SK-N-SH (cell line): ENCODE measurements around the gene GPR85. TPM values are rescaled to one million over a fixed set of nuclear protein-coding genes. Genes with fewer than 3 reads are reported as not detected.

Experiments
- CTCF ChIA-PET: fragments of 300-600, 350-600 bp; formaldehyde crosslinking; extraction: SDS; loops from one replicate; lab custom pipeline; 2021; lab: Yijun Ruan, JAX
- POLR2A ChIA-PET: fragments of 350-600 bp; sonication (Branson Sonifier 250); formaldehyde crosslinking; extraction: SDS; loops from one replicate; lab custom pipeline; 2020; ENCODE audit warnings: antibody characterized with exemption, inconsistent platforms; lab: Yijun Ruan, JAX
- DNase-seq: peaks from one replicate; pipeline ENCODE4 v3.0.0; 2012
- H2AFZ ChIP-seq: fragments of 200-600 bp; sonication (generic); 2 replicates; pipeline ENCODE4 v1.8.1; 2016; ENCODE audit warnings: antibody characterized with exemption, mild to moderate bottlenecking, low read depth
- H3F3A ChIP-seq: fragments of 200-600 bp; sonication (generic); replicated peaks from 2 replicates; pipeline ENCODE3; 2016; ENCODE audit warnings: antibody characterized with exemption, mild to moderate bottlenecking; ENCODE audit not compliant: insufficient read depth
- H3K27ac ChIP-seq, 2 experiments: fragments of 200-500 bp in 1 of 2; fragments of 200-600 bp in 1 of 2; sonication (Bioruptor generic) in 1 of 2; sonication (generic), shearing (Covaris generic) in 1 of 2; 2 replicates each; pipeline versions ENCODE4 v1.5.1 to v1.6.1; 2014 to 2016; ENCODE audit warnings: low read depth in 2 of 2, inconsistent platforms in 1 of 2, low read length in 1 of 2, mild to moderate bottlenecking in 1 of 2, mixed read lengths in 1 of 2
- H3K27me3 ChIP-seq: fragments of 200-600 bp; sonication (generic), shearing (Covaris generic); 2 replicates; pipeline ENCODE4 v1.6.1; 2016; ENCODE audit warnings: mixed run types; ENCODE audit not compliant: insufficient read depth
- H3K36me3 ChIP-seq, 2 experiments: fragments of 200-500 bp in 1 of 2; fragments of 200-600 bp in 1 of 2; sonication (Bioruptor generic) in 1 of 2; sonication (generic) in 1 of 2; replicated peaks in 1 of 2; 2 replicates each; pipeline versions ENCODE3 to v1.5.1; 2014 to 2016; ENCODE audit warnings: low read length in 1 of 2, mild to moderate bottlenecking in 1 of 2; ENCODE audit not compliant: insufficient read depth in 2 of 2, control insufficient read depth in 1 of 2
- H3K4me1 ChIP-seq, 2 experiments: fragments of 200-500 bp in 1 of 2; fragments of 200-600 bp in 1 of 2; sonication (Bioruptor generic) in 1 of 2; sonication (generic), shearing (Covaris generic) in 1 of 2; 2 replicates each; pipeline versions ENCODE4 v1.5.1 to v1.6.1; 2014 to 2016; ENCODE audit warnings: low read depth in 1 of 2, low read length in 1 of 2, mixed run types in 1 of 2; ENCODE audit not compliant: insufficient read depth in 2 of 2, control insufficient read depth in 1 of 2
- H3K4me2 ChIP-seq: fragments of 200-600 bp; sonication (generic), shearing (Covaris generic); 2 replicates; pipeline ENCODE4 v1.6.1; 2017; ENCODE audit warnings: mixed run types
- H3K4me3 ChIP-seq, 2 experiments: fragments of 200-500 bp in 1 of 2; fragments of 200-600 bp in 1 of 2; sonication (Bioruptor generic) in 1 of 2; sonication (generic), shearing (Covaris generic) in 1 of 2; 2 replicates each; pipeline versions ENCODE4 v1.5.1 to v1.8.1; 2014 to 2016; ENCODE audit warnings: low read depth in 2 of 2, inconsistent platforms in 1 of 2, low read length in 1 of 2, mild to moderate bottlenecking in 1 of 2, mixed read lengths in 1 of 2, moderate library complexity in 1 of 2
- H3K79me2 ChIP-seq: fragments of 200-600 bp; sonication (generic); 2 replicates; pipeline ENCODE4 v1.8.1; 2017; ENCODE audit warnings: mild to moderate bottlenecking; ENCODE audit not compliant: insufficient read depth
- H3K9ac ChIP-seq: fragments of 200-600 bp; sonication (generic); 2 replicates; pipeline ENCODE4 v1.6.1; 2017; ENCODE audit warnings: mixed run types
- H3K9me2 ChIP-seq: fragments of 200-600 bp; sonication (generic); 2 replicates; pipeline ENCODE4 v1.6.1; 2017; ENCODE audit warnings: mixed run types
- H3K9me3 ChIP-seq: fragments of 200-600 bp; sonication (generic); 2 replicates; pipeline ENCODE4 v1.6.1; 2017; ENCODE audit warnings: mixed run types, mild to moderate bottlenecking, moderate library complexity
- H4K20me1 ChIP-seq: fragments of 200-600 bp; sonication (generic); 2 replicates; pipeline ENCODE4 v1.6.1; 2017; ENCODE audit warnings: mild to moderate bottlenecking, mixed run types; ENCODE audit not compliant: insufficient read depth
- CHD2 ChIP-seq: fragments of 150-350 bp; IDR thresholded peaks from 2 replicates; pipeline ENCODE4 v1.6.1; 2018; ENCODE audit warnings: low read length; ENCODE audit not compliant: partially characterized antibody
- ELF1 ChIP-seq: IDR thresholded peaks from 2 replicates; pipeline ENCODE4 v1.4.0; 2012
- EP300 ChIP-seq, 2 experiments: IDR thresholded peaks; 2 replicates each; pipeline versions ENCODE4 v1.4.0 to v1.6.1; 2012; ENCODE audit warnings: borderline replicate concordance in 1 of 2, low read depth in 1 of 2, low read length in 1 of 2
- EZH2phosphoT487 ChIP-seq: fragments of 200-600 bp; sonication (generic); IDR thresholded peaks from 2 replicates; pipeline ENCODE4 v1.6.1; 2017; ENCODE audit warnings: low read depth, mixed run types, mild to moderate bottlenecking, antibody characterized with exemption, moderate library complexity, borderline replicate concordance
- FOSL2 ChIP-seq: IDR thresholded peaks from 2 replicates; pipeline ENCODE4 v1.4.0; 2012; ENCODE audit warnings: low read depth, mild to moderate bottlenecking, moderate library complexity, borderline replicate concordance
- IRF3 ChIP-seq: fragments of 150-350 bp; IDR thresholded peaks from 2 replicates; pipeline ENCODE4 v1.6.1; 2016; ENCODE audit warnings: mild to moderate bottlenecking, low read depth, low read length
- JUND ChIP-seq: IDR thresholded peaks from 2 replicates; pipeline ENCODE4 v1.4.0; 2012
- MAX ChIP-seq: IDR thresholded peaks from 2 replicates; pipeline ENCODE4 v1.4.0; 2012; ENCODE audit warnings: low read depth
- MEF2A ChIP-seq: IDR thresholded peaks from 2 replicates; pipeline ENCODE4 v1.4.0; 2012; ENCODE audit warnings: low read depth, borderline replicate concordance
- MXI1 ChIP-seq: IDR thresholded peaks from 2 replicates; pipeline ENCODE4 v1.6.1; 2012; ENCODE audit warnings: mild to moderate bottlenecking, low read depth, low read length, improper control_type of control experiment
- NFIC ChIP-seq: IDR thresholded peaks from 2 replicates; pipeline ENCODE4 v1.4.0; 2012; ENCODE audit warnings: borderline replicate concordance
- RFX5 ChIP-seq: IDR thresholded peaks from 2 replicates; pipeline ENCODE4 v1.6.1; 2012; ENCODE audit warnings: mild to moderate bottlenecking, improper control_type of control experiment, low read length
- SIN3A ChIP-seq: IDR thresholded peaks from 2 replicates; pipeline ENCODE4 v1.6.1; 2012; ENCODE audit warnings: low read depth, mild to moderate bottlenecking, low read length, moderate library complexity, borderline replicate concordance
- TEAD4 ChIP-seq: IDR thresholded peaks from 2 replicates; pipeline ENCODE4 v1.4.0; 2012; ENCODE audit warnings: mild to moderate bottlenecking, borderline replicate concordance; ENCODE audit not compliant: insufficient read depth
- USF1 ChIP-seq: IDR thresholded peaks from 2 replicates; pipeline ENCODE4 v1.4.0; 2012; ENCODE audit warnings: low read depth, borderline replicate concordance
- USF2 ChIP-seq: fragments of 150-350 bp; IDR thresholded peaks from 2 replicates; pipeline ENCODE4 v1.6.1; 2017; ENCODE audit warnings: antibody characterized with exemption, low read length, low read depth, borderline replicate concordance
- YY1 ChIP-seq: IDR thresholded peaks from 2 replicates; pipeline ENCODE4 v1.4.0; 2012; ENCODE audit warnings: low read depth, mild to moderate bottlenecking
- ZBTB33 ChIP-seq: IDR thresholded peaks from 2 replicates; pipeline ENCODE4 v1.4.0; 2012; ENCODE audit warnings: low read depth, borderline replicate concordance
- WGBS: methylation state at CpG from one replicate; pipeline ENCODE4 v1.1.6; 2017; ENCODE audit warnings: low lambda C conversion rate; 5-methylcytosine and 5-hydroxymethylcytosine counted together
- polyA plus RNA-seq, 3 experiments: library from polyadenylated mRNA; depleted of rRNA; stranded (reverse); fragments of >200 nt; gene quantifications; 2 replicates each; pipeline ENCODE4 v1.2.3, GENCODE V29; 2012

Gene GPR85
- polyA plus RNA-seq, 1 of the 3 experiments (the other 2 are of a cell fraction), result 2.9 TPM

DNA sequence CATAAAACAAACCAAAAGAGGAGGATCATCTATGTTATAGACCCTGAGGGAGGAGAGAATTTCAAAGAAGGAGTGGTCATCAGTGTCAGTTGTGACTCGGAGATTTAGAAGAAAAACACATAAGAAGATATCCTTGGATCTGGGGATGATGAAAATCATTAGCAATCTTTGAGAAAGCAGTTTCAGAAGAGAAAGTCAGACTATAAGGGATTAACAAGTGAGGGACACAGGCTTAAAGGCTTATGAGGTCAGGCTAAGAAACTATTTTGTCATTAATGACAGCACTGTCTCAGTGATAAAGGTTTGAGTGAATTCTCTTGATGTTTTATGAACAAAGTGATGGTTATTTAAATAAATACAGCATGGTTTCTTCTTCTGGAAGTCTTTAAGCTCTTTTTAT, 6.1 kb upstream of the GPR85 start:
- H3K79me2 ChIP-seq, result no peaks in the 10 kb centered on the region
- H3K4me3 ChIP-seq, result no peak overlapping the region
- H3K4me2 ChIP-seq, result no peak overlapping the region
- no peaks in the 10 kb centered on the region for H3K9me3 ChIP-seq
- H3K27me3 ChIP-seq, result no peaks in the 10 kb centered on the region
- ChIA-PET POLR2A (no interaction called here), CTCF (interaction anchor here (1.4 kb wide), 1 partner anchor 10 kb away, joined by 6 read pairs; no protein-coding TSS in a partner anchor)
- H3K4me1 ChIP-seq, result peaks cover 0 to 5% of the 10 kb centered on the region in 2 experiments; a peak in 1 of 4 replicates
- no peak for DNase-seq
- H3F3A ChIP-seq, result peaks cover 12% of the 10 kb centered on the region
- no peak overlapping the region for H2AFZ ChIP-seq
- WGBS, result 71% methylated on average over 1 of the region's 1 CpG
- TF ChIP-seq MEF2A, result no peak
- TF ChIP-seq SIN3A, result no peak
- TF ChIP-seq YY1, result no peak
- no peak overlapping the region for H3K27ac ChIP-seq
- no peaks in the 10 kb centered on the region for H4K20me1 ChIP-seq
- no peaks in the 10 kb centered on the region for H3K36me3 ChIP-seq
- H3K9ac ChIP-seq, result no peak overlapping the region
- H3K9me2 ChIP-seq, result no peaks in the 10 kb centered on the region

GRCh38 chr7:113087071-113087998, 708 bp upstream of the GPR85 start:
- CTCF ChIA-PET, result interaction anchor here (0.7 to 1.7 kb wide), 8 partner anchors 13 to 687 kb away, joined by 3 to 9 read pairs (median 3); no protein-coding TSS in a partner anchor
- WGBS, result 3% methylated on average over 15 of the region's 15 CpGs
- TF ChIP-seq ZBTB33, result no peak
- TF ChIP-seq CHD2, result no peak
- TF ChIP-seq MEF2A, result peak; percentile 33; the same call in 1 of the 2 replicates
- TF ChIP-seq MAX, result peak; percentile 89
- peak; percentile 48; the same call in 1 of the 2 replicates for TF ChIP-seq YY1
- no peak for TF ChIP-seq EZH2phosphoT487
- peak in 1 of 2 experiments; percentile 72; a peak in 2 of 4 replicates for TF ChIP-seq EP300 (IDR thresholded peaks at IDR 0.05; ENCODE audit: borderline replicate concordance in 1 of 2, low read depth in 1 of 2, low read length in 1 of 2)
- TF ChIP-seq MXI1, result peak; percentile 92
- peak; percentile 89 for TF ChIP-seq RFX5
- TF ChIP-seq JUND, result peak; percentile 62
- no peak for TF ChIP-seq ELF1
- peak; percentile 58; the same call in 1 of the 2 replicates for TF ChIP-seq FOSL2
- peak; percentile 66 for TF ChIP-seq USF1
- no peak for TF ChIP-seq USF2
- TF ChIP-seq TEAD4, result peak; percentile 61; the same call in 1 of the 2 replicates
- no peak for TF ChIP-seq NFIC
- TF ChIP-seq IRF3, result no peak

More at GRCh38 chr7:113087071-113087998, 708 bp upstream of the GPR85 start:
- DNase-seq, result peak; percentile 84
- H3K27me3 ChIP-seq, result no peaks in the 10 kb centered on the region
- peak overlapping the region; percentile 90 for H3K9ac ChIP-seq
- H4K20me1 ChIP-seq, result no peaks in the 10 kb centered on the region
- H3K9me3 ChIP-seq, result no peaks in the 10 kb centered on the region
- peak overlapping the region; percentile 59 to 86 for H3K4me3 ChIP-seq
- H3K27ac ChIP-seq, result peak overlapping the region; percentile 95 to 96
- no peaks in the 10 kb centered on the region for H3K79me2 ChIP-seq
- peak overlapping the region; percentile 83 for H2AFZ ChIP-seq
- no peaks in the 10 kb centered on the region for H3K36me3 ChIP-seq
- no peaks in the 10 kb centered on the region for H3K9me2 ChIP-seq
- peaks cover 24% of the 10 kb centered on the region for H3F3A ChIP-seq
- H3K4me1 ChIP-seq, result peaks cover 0 to 18% of the 10 kb centered on the region in 2 experiments; a peak in 2 of 4 replicates
- H3K4me2 ChIP-seq, result peak overlapping the region; percentile 95
- POLR2A ChIA-PET, result interaction anchor here (1.2 kb wide), 1 partner anchor 636 kb away, joined by 5 read pairs; no protein-coding TSS in a partner anchor
